Neuronal stem cell (in vitro differentiated cells): ENCODE data around the gene ZFP91.

Experiments used
- DNase-seq: peaks from one replicate; pipeline ENCODE4 v3.0.0-alpha.2; 2013; ENCODE audit warnings: low spot score
- H2AFZ ChIP-seq: one replicate; pipeline ENCODE4 v1.6.1; 2013; ENCODE audit warnings: mild to moderate bottlenecking, low read length, inconsistent platforms
- H2AK5ac ChIP-seq: 2 replicates; pipeline ENCODE4 v1.6.1; 2013; ENCODE audit warnings: low read depth, mild to moderate bottlenecking, inconsistent platforms, low read length, moderate library complexity, mixed read lengths
- H2BK120ac ChIP-seq: 2 replicates; pipeline ENCODE4 v1.6.1; 2013; ENCODE audit warnings: low read depth, mild to moderate bottlenecking, inconsistent platforms, low read length, moderate library complexity, mixed read lengths
- H2BK12ac ChIP-seq: one replicate; pipeline ENCODE4 v1.6.1; 2013; ENCODE audit warnings: low read length, inconsistent platforms
- H2BK15ac ChIP-seq: 2 replicates; pipeline ENCODE4 v1.6.1; 2013; ENCODE audit warnings: mild to moderate bottlenecking, low read length, inconsistent platforms, mixed read lengths
- H2BK5ac ChIP-seq: one replicate; pipeline ENCODE4 v1.6.1; 2013; ENCODE audit warnings: inconsistent platforms, mild to moderate bottlenecking, low read length, moderate library complexity
- H3K14ac ChIP-seq: one replicate; pipeline ENCODE4 v1.6.1; 2013; ENCODE audit warnings: low read length, inconsistent platforms
- H3K18ac ChIP-seq: 2 replicates; pipeline ENCODE4 v1.6.1; 2013; ENCODE audit warnings: low read length, inconsistent platforms
- H3K23ac ChIP-seq: 2 replicates; pipeline ENCODE4 v1.6.1; 2013; ENCODE audit warnings: low read depth, mild to moderate bottlenecking, mixed read lengths, low read length, inconsistent platforms; ENCODE audit not compliant: poor library complexity
- H3K27ac ChIP-seq: replicated peaks from 3 replicates; pipeline ENCODE4 v1.5.1; 2013; ENCODE audit warnings: low read length, inconsistent platforms
- H3K27me3 ChIP-seq, 3 experiments: 2 replicates each; pipeline ENCODE4 v1.6.1; 2013; ENCODE audit warnings: low read length in 3 of 3, mild to moderate bottlenecking in 2 of 3, inconsistent platforms in 1 of 3, low read depth in 1 of 3, mixed read lengths in 1 of 3, moderate library complexity in 1 of 3; ENCODE audit not compliant: control insufficient read depth in 3 of 3, insufficient read depth in 3 of 3
- H3K36me3 ChIP-seq, 2 donors: replicated peaks in 1 of 2; 2 replicates each; pipeline ENCODE4 v1.6.1; 2013; ENCODE audit warnings: low read length in 2 of 2; ENCODE audit not compliant: control insufficient read depth in 2 of 2, insufficient read depth in 2 of 2
- H3K4ac ChIP-seq: 2 replicates; pipeline ENCODE4 v1.6.1; 2013; ENCODE audit warnings: inconsistent platforms, mild to moderate bottlenecking, low read length, moderate library complexity
- H3K4me1 ChIP-seq, 2 donors: 1 replicate in 1 of 2; 2 replicates in 1 of 2; pipeline ENCODE4 v1.6.1; 2013; ENCODE audit warnings: low read length in 2 of 2, low read depth in 1 of 2; ENCODE audit not compliant: control insufficient read depth in 2 of 2, insufficient read depth in 1 of 2
- H3K4me2 ChIP-seq: one replicate; pipeline ENCODE4 v1.6.1; 2013; ENCODE audit warnings: mild to moderate bottlenecking, low read length, inconsistent platforms; ENCODE audit not compliant: insufficient read depth, poor library complexity, severe bottlenecking
- H3K4me3 ChIP-seq, 2 donors: 2 replicates each; pipeline ENCODE4 v1.5.1; 2013; ENCODE audit warnings: low read length in 2 of 2, mild to moderate bottlenecking in 2 of 2, inconsistent platforms in 1 of 2, moderate library complexity in 1 of 2
- H3K79me1 ChIP-seq: one replicate; pipeline ENCODE4 v1.6.1; 2013; ENCODE audit warnings: low read depth, mild to moderate bottlenecking, inconsistent platforms, low read length, moderate library complexity
- H3K9ac ChIP-seq: one replicate; pipeline ENCODE4 v1.6.1; 2013; ENCODE audit warnings: mild to moderate bottlenecking, low read depth, low read length, inconsistent platforms; ENCODE audit not compliant: poor library complexity
- H3K9me3 ChIP-seq, 2 donors: replicated peaks in 1 of 2; 2 replicates each; pipeline versions ENCODE3 to v1.6.1; 2013; ENCODE audit warnings: low read length in 2 of 2, mild to moderate bottlenecking in 2 of 2, inconsistent platforms in 1 of 2, low read depth in 1 of 2, mixed read lengths in 1 of 2, moderate library complexity in 1 of 2; ENCODE audit not compliant: control insufficient read depth in 2 of 2, insufficient read depth in 1 of 2
- H4K8ac ChIP-seq: one replicate; pipeline ENCODE4 v1.6.1; 2013; ENCODE audit warnings: low read depth, mild to moderate bottlenecking, inconsistent platforms, low read length, moderate library complexity
- H4K91ac ChIP-seq: one replicate; pipeline ENCODE4 v1.6.1; 2013; ENCODE audit warnings: low read length, low read depth, mild to moderate bottlenecking, inconsistent platforms; ENCODE audit not compliant: poor library complexity
- WGBS, 2 donors: extraction: QIAGEN DNeasy Blood & Tissue Kit; methylation state at CpG; one replicate each; pipeline ENCODE4 v1.1.7; 2013; ENCODE audit warnings: missing lambda C conversion rate in 2 of 2, mixed read lengths in 1 of 2; ENCODE audit not compliant: insufficient read length in 2 of 2, insufficient replicate concordance in 1 of 2; ENCODE audit errors: extremely low coverage in 2 of 2; 5-methylcytosine and 5-hydroxymethylcytosine counted together

The ZFP91 gene

DNA sequence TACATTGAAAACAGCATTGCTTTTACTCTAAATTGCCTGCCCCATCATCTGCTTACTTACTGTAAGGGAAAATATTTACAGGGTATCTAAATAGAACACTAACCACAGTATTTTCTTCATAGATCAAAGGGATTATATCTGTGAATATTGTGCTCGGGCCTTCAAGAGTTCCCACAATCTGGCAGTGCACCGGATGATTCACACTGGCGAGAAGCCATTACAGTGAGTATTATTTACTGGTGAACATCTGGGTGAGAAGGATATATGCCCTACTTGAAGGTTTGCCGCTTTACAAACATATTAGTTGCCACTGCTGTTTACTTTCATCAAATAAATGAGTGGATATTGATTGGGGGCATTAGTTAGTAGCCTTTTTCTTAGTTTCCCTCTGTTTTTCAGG, 37.7 kb downstream of the ZFP91 start:
- H3K4me2 ChIP-seq, result no peak overlapping the region
- H3K18ac ChIP-seq, result no peak overlapping the region
- H2AFZ ChIP-seq, result no peak overlapping the region
- no peaks in the 10 kb centered on the region for H3K4me1 ChIP-seq
- no CpG with 5 or more reads among the region's 4 CpGs for WGBS, 2 donors
- no peak overlapping the region for H2BK120ac ChIP-seq
- no peak overlapping the region for H3K23ac ChIP-seq
- H3K4ac ChIP-seq, result no peak overlapping the region
- H2BK5ac ChIP-seq, result no peak overlapping the region
- no peak overlapping the region for H3K4me3 ChIP-seq
- H3K9me3 ChIP-seq, result no peaks in the 10 kb centered on the region
- H3K36me3 ChIP-seq, result peaks cover 25 to 100% of the 10 kb centered on the region in 2 donors
- H3K14ac ChIP-seq, result no peak overlapping the region
- H4K8ac ChIP-seq, result no peak overlapping the region
- H2AK5ac ChIP-seq, result no peak overlapping the region
- H3K27me3 ChIP-seq, result no peaks in the 10 kb centered on the region
- H3K9ac ChIP-seq, result no peak overlapping the region
- no peak overlapping the region for H2BK15ac ChIP-seq
- H4K91ac ChIP-seq, result no peak overlapping the region
- no peak overlapping the region for H3K27ac ChIP-seq
- no peaks in the 10 kb centered on the region for H3K79me1 ChIP-seq
- DNase-seq, result no peak
- H2BK12ac ChIP-seq, result no peak overlapping the region

DNA sequence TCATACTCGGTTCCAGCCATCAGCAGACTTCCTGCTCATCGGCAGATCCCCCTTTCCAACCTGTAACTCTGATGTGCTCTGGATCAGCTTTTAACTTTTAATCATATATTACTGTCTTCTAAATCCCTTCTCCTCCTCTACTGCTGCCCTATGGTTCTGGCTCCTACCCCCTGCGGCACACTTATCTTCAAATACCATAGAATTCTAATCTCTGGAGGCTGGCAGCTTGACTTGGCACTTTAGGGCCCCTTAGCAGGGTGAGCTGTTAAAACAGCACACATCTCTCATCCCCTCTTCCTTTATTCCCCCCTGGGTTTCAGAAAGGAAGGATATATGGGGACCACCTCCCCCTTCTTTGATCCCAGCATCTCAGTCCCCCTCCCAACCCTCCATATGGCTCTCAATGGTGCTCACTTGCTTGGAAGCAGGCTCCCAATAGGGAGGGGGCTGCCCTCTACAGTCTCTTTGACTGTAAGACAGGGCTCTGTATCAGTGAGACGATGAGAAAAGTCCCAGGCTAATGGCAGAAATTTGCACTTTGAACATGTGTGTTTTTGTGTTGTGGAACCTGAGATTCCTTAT, 39.2 kb downstream of the ZFP91 start:
- H2AFZ ChIP-seq, result no peak overlapping the region
- H4K91ac ChIP-seq, result no peak overlapping the region
- H3K27me3 ChIP-seq, result no peaks in the 10 kb centered on the region
- no peak overlapping the region for H2BK120ac ChIP-seq
- H3K36me3 ChIP-seq, result peaks cover 23 to 100% of the 10 kb centered on the region in 2 donors
- no peak overlapping the region for H2AK5ac ChIP-seq
- H3K27ac ChIP-seq, result no peak overlapping the region
- no CpG with 5 or more reads among the region's 4 CpGs for WGBS, 2 donors
- H3K4me1 ChIP-seq, result no peaks in the 10 kb centered on the region
- H3K9me3 ChIP-seq, result no peaks in the 10 kb centered on the region
- H3K4ac ChIP-seq, result no peak overlapping the region
- no peak overlapping the region for H2BK12ac ChIP-seq
- no peak overlapping the region for H3K4me3 ChIP-seq
- H2BK15ac ChIP-seq, result no peak overlapping the region
- no peak overlapping the region for H3K14ac ChIP-seq
- H3K23ac ChIP-seq, result no peak overlapping the region
- no peak overlapping the region for H3K9ac ChIP-seq
- no peak overlapping the region for H4K8ac ChIP-seq
- DNase-seq, result no peak
- no peaks in the 10 kb centered on the region for H3K79me1 ChIP-seq
- H2BK5ac ChIP-seq, result no peak overlapping the region
- H3K4me2 ChIP-seq, result no peak overlapping the region
- no peak overlapping the region for H3K18ac ChIP-seq

DNA sequence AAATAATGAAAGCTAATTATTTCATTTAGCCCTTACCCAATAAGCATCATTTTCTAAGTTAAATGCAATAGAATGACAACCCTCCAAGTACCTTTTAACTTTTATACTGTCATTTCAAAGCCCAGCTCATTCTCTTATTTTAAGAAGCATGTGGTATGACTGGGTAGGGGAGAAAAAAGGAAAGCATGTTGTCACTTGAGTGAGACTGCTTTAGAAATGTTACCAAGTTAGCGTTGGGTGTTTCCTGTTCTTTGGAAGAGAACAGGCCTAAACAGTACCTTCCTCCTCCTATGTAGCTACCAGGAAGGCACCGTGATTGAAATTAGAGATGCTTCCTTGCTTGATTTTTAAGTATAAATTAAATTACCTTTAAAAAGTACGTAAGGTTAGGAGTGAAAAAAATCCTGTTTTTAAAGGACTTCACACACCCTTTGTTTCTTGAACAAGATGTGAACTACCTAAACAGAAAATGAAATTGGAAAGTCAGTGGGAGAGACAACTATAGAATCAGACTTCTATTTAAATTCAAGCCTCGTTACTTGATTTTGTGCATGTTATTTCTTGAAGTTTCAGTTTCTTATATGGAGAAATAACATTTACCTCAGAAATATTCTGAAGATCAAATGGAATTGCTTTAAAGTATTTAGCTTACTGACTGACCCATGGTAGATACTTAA, 42.9 kb downstream of the ZFP91 start:
- H3K9me3 ChIP-seq, result no peaks in the 10 kb centered on the region
- no peak overlapping the region for H4K91ac ChIP-seq
- H2BK12ac ChIP-seq, result no peak overlapping the region
- no peaks in the 10 kb centered on the region for H3K4me1 ChIP-seq
- peaks cover 27 to 100% of the 10 kb centered on the region in 2 donors for H3K36me3 ChIP-seq
- H3K27ac ChIP-seq, result no peak overlapping the region
- DNase-seq, result no peak
- H3K27me3 ChIP-seq, result no peaks in the 10 kb centered on the region
- H4K8ac ChIP-seq, result no peak overlapping the region
- no peaks in the 10 kb centered on the region for H3K79me1 ChIP-seq
- no peak overlapping the region for H3K14ac ChIP-seq
- no peak overlapping the region for H3K4ac ChIP-seq
- WGBS, 2 donors, result no CpG with 5 or more reads among the region's 4 CpGs
- no peak overlapping the region for H3K9ac ChIP-seq
- H2BK15ac ChIP-seq, result no peak overlapping the region
- H2BK120ac ChIP-seq, result no peak overlapping the region
- H3K18ac ChIP-seq, result no peak overlapping the region
- no peak overlapping the region for H3K4me3 ChIP-seq
- H3K4me2 ChIP-seq, result no peak overlapping the region
- no peak overlapping the region for H2AFZ ChIP-seq
- H2AK5ac ChIP-seq, result no peak overlapping the region
- no peak overlapping the region for H2BK5ac ChIP-seq
- no peak overlapping the region for H3K23ac ChIP-seq

- Histone ChIP-seq H4K91ac (no peak within 1 kb of the TSS), H3K36me3 (peaks cover 26 to 100% of the 10 kb centered on the region in 2 donors), H3K4me3 (no peak within 1 kb of the TSS), H3K27me3 (no peaks in the 10 kb centered on the region), H2BK12ac (no peak within 1 kb of the TSS), H2BK120ac (no peak within 1 kb of the TSS), H3K79me1 (no peaks in the 10 kb centered on the region), H2BK5ac (no peak within 1 kb of the TSS), H3K4ac (no peak within 1 kb of the TSS), H3K14ac (no peak within 1 kb of the TSS), H3K23ac (no peak within 1 kb of the TSS), H2BK15ac (no peak within 1 kb of the TSS), H3K4me1 (no peaks in the 10 kb centered on the region), H4K8ac (no peak within 1 kb of the TSS), H3K4me2 (no peak within 1 kb of the TSS), H2AFZ (no peak within 1 kb of the TSS), H2AK5ac (no peak within 1 kb of the TSS), H3K9ac (no peak within 1 kb of the TSS), H3K18ac (no peak within 1 kb of the TSS), H3K9me3 (no peaks in the 10 kb centered on the region), H3K27ac (no peak within 1 kb of the TSS)
- no CpG with 5 or more reads among the region's 2 CpGs for WGBS, 2 donors
- DNase-seq, result no peak
Observed at GRCh38 chr11:58622344-58622743, 43.5 kb downstream of the ZFP91 start, which contains the start of gene CNTF. Gene CNTF (plus strand): TSS chr11:58622665. CDS start chr11:58622753, 88 bp downstream.
